ENCODE data around the gene SKI.

DNA sequence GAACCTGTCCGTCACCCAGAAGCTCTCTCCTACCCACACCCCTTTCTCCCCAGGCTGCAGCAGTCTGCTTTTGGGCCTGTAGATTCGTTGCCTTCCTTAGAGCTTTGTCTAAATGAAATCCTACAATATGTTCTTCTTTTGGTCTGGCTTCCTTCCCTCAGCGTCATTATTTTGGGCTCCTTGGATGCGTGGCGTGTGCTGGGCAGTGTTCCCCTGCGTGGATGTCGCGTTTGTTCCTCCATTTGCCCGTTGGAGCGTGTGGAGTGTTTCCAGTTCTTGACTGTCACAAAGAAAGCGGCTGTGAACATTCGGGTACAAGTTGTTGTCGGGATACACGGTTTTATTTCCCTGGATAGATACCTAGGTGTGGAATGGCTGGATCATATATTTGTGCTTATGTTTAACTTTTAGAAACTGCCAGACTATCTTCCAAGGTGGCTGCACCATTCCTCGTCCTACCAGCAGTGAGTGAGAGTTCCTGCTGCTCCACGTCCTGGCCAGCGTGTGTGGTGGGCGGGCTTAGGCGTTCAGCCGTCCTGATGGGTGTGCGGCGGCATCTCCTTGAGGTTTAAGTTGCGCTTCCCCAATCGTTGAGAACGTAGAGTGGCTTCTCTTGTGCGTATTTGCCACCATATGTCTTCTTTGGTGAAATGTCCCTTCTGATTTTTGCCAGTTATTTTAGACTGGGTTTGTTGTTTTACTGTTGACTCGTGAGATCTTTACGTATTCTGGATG is 31.7 kb downstream of the SKI start:
- TF ChIP-seq POLR2A (conservative IDR thresholded peaks at IDR 0.05): no peak
- TF ChIP-seq EZH2 (IDR thresholded peaks at IDR 0.05; ENCODE audit: borderline replicate concordance, low read depth, low read length): no peak
- TF ChIP-seq RBM22 (IDR thresholded peaks at IDR 0.05; ENCODE audit: low read depth, low read length, poor library complexity, severe bottlenecking): no peak
- TF ChIP-seq, protein P1, sequence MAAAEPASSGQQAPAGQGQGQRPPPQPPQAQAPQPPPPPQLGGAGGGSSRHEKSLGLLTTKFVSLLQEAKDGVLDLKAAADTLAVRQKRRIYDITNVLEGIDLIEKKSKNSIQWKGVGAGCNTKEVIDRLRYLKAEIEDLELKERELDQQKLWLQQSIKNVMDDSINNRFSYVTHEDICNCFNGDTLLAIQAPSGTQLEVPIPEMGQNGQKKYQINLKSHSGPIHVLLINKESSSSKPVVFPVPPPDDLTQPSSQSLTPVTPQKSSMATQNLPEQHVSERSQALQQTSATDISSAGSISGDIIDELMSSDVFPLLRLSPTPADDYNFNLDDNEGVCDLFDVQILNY (CRISPR knock-in tag; IDR thresholded peaks at IDR 0.05): no peak
- TF ChIP-seq, protein P2, sequence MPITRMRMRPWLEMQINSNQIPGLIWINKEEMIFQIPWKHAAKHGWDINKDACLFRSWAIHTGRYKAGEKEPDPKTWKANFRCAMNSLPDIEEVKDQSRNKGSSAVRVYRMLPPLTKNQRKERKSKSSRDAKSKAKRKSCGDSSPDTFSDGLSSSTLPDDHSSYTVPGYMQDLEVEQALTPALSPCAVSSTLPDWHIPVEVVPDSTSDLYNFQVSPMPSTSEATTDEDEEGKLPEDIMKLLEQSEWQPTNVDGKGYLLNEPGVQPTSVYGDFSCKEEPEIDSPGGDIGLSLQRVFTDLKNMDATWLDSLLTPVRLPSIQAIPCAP (CRISPR knock-in tag; IDR thresholded peaks at IDR 0.05; ENCODE audit: borderline replicate concordance): no peak
- TF ChIP-seq, protein P3, sequence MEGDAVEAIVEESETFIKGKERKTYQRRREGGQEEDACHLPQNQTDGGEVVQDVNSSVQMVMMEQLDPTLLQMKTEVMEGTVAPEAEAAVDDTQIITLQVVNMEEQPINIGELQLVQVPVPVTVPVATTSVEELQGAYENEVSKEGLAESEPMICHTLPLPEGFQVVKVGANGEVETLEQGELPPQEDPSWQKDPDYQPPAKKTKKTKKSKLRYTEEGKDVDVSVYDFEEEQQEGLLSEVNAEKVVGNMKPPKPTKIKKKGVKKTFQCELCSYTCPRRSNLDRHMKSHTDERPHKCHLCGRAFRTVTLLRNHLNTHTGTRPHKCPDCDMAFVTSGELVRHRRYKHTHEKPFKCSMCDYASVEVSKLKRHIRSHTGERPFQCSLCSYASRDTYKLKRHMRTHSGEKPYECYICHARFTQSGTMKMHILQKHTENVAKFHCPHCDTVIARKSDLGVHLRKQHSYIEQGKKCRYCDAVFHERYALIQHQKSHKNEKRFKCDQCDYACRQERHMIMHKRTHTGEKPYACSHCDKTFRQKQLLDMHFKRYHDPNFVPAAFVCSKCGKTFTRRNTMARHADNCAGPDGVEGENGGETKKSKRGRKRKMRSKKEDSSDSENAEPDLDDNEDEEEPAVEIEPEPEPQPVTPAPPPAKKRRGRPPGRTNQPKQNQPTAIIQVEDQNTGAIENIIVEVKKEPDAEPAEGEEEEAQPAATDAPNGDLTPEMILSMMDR (IDR thresholded peaks at IDR 0.05 in 2 of 3, conservative IDR thresholded peaks at IDR 0.05 in 1 of 3; ENCODE audit: insufficient read depth in 2 of 3, low read depth in 1 of 3, low read length in 3 of 3): no peak
- no peak for TF ChIP-seq GABPB1 (CRISPR knock-in tag; IDR thresholded peaks at IDR 0.05)
- TF ChIP-seq YY1 (IDR thresholded peaks at IDR 0.05; ENCODE audit: borderline replicate concordance in 1 of 3, control insufficient read depth in 1 of 3, extremely low read depth in 1 of 3, insufficient read depth in 3 of 3, insufficient read length in 1 of 3, insufficient replicate concordance in 2 of 3, low read depth in 1 of 3, low read length in 2 of 3): no peak
- no peak for TF ChIP-seq ZNF274 (IDR thresholded peaks at IDR 0.05; ENCODE audit: borderline replicate concordance, low read depth, low read length)
- TF ChIP-seq, protein P4, sequence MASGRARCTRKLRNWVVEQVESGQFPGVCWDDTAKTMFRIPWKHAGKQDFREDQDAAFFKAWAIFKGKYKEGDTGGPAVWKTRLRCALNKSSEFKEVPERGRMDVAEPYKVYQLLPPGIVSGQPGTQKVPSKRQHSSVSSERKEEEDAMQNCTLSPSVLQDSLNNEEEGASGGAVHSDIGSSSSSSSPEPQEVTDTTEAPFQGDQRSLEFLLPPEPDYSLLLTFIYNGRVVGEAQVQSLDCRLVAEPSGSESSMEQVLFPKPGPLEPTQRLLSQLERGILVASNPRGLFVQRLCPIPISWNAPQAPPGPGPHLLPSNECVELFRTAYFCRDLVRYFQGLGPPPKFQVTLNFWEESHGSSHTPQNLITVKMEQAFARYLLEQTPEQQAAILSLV (tag; IDR thresholded peaks at IDR 0.05): no peak
- TF ChIP-seq ZNF133 (CRISPR knock-in tag; IDR thresholded peaks at IDR 0.05): no peak
- TF ChIP-seq ZNF121 (CRISPR knock-in tag; conservative IDR thresholded peaks at IDR 0.05): no peak

Measured in K562 (cell line).